GM19240 (cell line): ENCODE data around the gene OSBPL1A.

Source experiments
- DNase-seq: peaks from one replicate; pipeline ENCODE4 v3.0.0; 2011; ENCODE audit warnings: low spot score; ENCODE audit not compliant: insufficient read length

Gene OSBPL1A

DNA sequence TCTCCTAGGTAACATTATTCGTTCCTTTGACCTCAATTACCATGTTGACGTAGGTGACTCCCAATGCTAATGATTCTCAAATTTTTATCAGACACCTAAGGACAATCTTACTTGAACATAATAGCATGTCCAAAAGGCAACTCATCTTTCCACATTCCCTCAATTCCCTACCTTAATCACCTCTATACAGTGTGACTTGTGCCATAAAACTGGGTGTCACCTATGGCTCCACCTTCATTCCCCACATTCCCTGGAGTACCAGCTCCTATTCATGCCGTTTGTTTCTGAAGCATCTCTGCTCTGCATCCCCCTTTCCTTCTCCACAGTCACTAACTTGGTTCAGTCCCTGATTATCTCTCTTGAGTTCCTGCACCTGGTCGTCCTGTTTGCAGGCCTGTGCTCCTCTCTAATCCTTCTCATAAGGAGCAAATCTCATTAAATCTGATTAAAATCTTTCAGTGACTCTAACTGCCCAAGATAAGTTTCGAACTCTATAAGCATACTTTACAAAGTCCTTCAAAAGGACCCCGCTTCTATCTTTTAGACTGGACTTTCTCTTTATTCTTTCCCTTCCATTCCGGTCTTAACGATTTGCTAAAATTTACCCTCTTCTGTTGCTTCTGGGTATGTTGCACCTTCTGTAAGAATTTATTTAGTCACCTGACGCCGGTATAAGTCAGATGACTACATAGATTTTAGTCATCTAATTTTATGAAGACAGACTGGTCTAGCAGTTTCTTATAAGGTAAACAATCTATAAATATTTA, 128.7 kb downstream of the OSBPL1A start:
- DNase-seq: no peak

- no peak for DNase-seq
These were observed 129.7 kb downstream of the OSBPL1A start for GRCh38 chr18:24267878-24268277.

- no peak for DNase-seq
These were observed 131.5 kb downstream of the OSBPL1A start for GRCh38 chr18:24266131-24266530.

- DNase-seq: no peak
These were observed 132.0 kb downstream of the OSBPL1A start for GRCh38 chr18:24265502-24266064.

GRCh38 chr18:24263050-24263449, 134.6 kb downstream of the OSBPL1A start:
- no peak for DNase-seq

GRCh38 chr18:24262087-24262486, 135.5 kb downstream of the OSBPL1A start:
- DNase-seq: no peak

- DNase-seq: no peak
These were observed 137.6 kb downstream of the OSBPL1A start for GRCh38 chr18:24259869-24260641.

GRCh38 chr18:24254071-24254470, 143.6 kb downstream of the OSBPL1A start:
- DNase-seq: no peak

- no peak for DNase-seq
These were observed 147.9 kb downstream of the OSBPL1A start for GRCh38 chr18:24249716-24250115.

GRCh38 chr18:24248359-24248758, 149.3 kb downstream of the OSBPL1A start:
- DNase-seq: no peak

- peak; percentile 11 for DNase-seq
These were observed 151.5 kb downstream of the OSBPL1A start for GRCh38 chr18:24246143-24246542.

DNA sequence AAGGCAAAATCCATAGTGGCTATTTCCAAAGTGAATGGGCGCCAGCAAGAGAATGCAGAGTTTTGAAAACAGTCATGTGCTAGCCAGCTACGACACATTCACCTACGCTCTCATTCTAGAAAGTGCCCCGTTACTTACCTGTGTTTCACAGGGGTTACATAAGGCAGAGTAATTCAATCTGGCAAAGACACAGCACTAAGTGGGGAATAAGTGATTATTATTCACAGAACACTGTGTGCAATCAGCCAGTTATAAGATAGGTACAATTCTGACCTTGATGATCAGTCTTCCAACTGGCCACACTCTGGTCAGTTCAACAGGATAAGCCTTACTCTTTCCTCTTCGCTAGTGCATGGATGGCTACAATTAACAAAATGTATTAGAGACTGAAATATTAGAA, 152.9 kb downstream of the OSBPL1A start:
- DNase-seq: no peak

DNA sequence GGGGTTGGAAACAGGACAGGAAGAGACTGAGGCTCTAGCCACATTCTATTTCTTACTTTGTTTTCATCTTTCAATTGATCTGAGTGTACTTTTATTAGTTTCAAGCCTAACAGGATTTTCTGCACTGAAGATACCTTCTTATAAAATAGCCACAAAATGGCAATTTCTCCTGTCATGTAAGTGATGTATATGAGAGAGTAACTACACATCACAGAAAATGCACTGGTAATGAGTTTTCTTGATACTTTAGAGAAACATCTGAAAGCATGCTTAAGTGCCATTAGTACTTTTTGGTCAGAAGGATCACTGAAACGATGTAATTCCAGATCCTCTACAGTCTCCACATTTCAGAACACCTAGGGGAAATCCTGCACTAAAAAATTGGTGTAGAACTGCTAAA, 153.9 kb downstream of the OSBPL1A start:
- no peak for DNase-seq

- DNase-seq: no peak
These were observed 158.3 kb downstream of the OSBPL1A start for GRCh38 chr18:24239341-24239740.

DNA sequence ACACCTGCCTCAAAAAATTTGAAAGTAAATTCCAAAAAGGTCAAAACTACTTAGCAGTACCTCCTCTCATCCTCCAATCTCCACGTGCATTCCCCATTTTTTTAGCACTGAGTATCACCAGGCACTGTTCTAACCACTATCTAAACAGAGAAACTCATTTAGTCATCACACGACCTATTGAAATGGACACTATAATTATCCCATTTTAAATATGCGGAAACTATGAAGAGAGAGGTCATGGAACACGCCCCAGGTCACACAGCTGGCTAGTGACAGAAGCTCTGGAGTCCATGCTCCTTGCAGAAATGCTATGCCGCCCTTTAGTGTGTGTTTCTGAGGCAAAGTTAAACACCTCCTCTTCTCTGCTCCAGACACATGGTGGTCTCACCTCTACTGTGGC, 159.2 kb downstream of the OSBPL1A start:
- DNase-seq: no peak

DNA sequence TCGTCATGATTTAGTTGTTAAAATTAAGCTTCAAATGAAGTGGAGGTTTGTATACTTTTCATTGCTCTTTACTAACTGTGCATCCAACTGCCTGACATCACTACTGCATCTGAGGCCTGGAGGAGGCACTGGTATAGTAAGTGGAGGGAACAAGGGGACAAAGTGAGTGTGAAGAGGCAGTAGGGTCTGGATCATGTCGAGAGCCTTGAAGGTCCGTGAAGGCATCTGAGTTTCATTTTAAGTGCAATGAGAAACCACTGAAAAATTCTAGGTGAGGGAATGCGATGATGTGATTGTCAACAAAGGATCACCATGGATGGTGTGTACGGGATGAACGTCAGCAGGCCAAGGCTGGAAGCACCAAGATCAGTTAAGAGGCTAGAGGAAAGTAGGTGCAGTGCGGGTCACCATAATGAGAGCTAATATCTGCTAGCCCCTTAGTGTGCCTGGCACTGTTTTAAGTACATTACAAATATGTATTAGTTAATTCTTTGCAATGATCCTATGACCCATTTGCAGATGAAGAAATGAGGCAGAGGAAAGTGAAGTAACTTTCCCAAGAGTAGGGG, 162.7 kb downstream of the OSBPL1A start:
- no peak for DNase-seq

- DNase-seq: no peak
These were observed 163.3 kb downstream of the OSBPL1A start for GRCh38 chr18:24234330-24234729.

DNA sequence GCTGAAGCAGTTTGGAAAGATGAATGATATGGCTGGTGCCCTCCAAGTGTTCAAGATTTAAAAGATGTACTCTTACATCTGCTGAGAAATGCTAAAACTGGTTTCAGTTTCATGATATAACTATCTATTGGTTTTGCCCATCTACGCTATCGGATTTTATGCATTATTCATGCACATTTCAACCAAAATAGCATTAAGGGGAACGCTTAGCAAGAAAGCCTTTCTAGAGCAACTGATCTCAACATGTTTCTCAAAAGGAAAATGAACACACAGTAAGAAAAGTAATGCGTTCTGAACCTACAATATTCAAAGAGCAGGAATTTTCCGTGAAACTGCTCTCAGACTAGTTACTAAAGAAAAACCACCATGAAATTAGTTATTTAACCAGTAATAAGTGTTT, 164.8 kb downstream of the OSBPL1A start:
- DNase-seq: no peak

DNA sequence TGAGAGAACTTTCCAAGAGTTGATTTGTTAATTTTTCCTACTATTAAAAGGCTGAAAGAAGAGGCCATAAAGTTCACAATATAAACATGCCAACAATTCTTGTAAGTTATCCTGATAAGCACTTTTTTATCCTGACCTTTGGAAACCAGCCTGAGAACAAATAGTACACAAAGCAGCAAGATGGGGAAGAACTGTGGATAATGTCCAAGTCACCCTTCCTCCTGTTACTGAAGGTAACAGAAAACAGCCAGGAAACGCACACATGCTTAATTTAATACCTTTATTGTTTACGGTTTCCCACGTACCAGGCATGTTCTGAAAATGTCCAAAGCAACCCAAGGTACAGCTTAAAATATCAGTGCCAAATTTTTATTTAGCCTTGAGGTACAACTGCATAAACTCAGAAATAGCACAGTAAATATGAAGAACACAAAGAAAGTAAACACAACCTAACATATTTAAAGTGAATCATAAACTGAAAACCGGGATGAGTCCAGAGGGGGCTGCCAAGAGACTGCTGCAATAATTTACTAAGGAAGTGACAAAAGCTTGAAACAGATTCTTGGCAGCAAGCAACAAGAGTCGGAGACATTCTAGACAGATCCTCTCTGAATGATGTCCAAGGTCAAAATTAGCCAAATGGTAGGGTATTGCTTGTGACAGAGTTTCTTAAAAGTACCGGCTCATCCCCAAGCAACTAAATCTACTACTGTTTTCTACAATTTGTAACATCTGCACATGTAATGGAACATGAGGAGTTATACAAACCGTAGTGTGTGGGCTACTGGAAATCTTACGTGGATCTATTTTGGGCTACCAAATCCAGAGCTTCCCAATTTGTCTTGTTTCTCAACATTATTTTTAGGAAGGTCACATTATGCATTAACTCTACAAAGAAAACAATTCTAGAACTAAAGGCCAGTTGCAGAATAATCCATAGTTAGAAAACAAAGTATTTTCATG, 165.6 kb downstream of the OSBPL1A start:
- no peak for DNase-seq

DNA sequence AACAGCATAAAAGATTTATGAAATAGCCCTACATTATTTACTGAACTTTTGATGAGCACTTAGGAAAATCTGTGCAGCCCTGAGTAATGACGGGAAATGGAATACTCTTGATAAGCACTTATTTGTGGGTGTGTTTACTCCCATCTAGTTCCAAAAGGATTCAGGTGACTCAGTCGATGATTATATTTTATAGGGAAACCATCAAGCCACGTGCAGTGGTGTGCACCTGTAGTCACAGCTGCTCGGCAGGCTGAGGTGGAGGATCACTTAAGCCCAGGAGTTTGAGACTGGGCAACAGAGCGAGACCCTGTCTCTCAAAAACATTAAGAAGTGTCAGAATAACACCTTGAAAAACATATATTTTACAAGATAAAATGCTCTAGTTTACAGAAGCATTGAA, 166.9 kb downstream of the OSBPL1A start:
- no peak for DNase-seq

GRCh38 chr18:24228667-24229041, 169.0 kb downstream of the OSBPL1A start:
- no peak for DNase-seq
